ENCODE measurements around the gene DBP. TPM values are rescaled to one million over a fixed set of nuclear protein-coding genes. Genes with fewer than 3 reads are reported as not detected.
A peak's percentile ranks its signal among the peaks of the same experiment; 100 is the strongest.

The DBP gene
- total and polyA plus RNA-seq, 2 of the 13 experiments (the other 11 are each of a cell fraction or from before 2014, with no cell fraction given): 1.7 to 5.8 TPM

DNA sequence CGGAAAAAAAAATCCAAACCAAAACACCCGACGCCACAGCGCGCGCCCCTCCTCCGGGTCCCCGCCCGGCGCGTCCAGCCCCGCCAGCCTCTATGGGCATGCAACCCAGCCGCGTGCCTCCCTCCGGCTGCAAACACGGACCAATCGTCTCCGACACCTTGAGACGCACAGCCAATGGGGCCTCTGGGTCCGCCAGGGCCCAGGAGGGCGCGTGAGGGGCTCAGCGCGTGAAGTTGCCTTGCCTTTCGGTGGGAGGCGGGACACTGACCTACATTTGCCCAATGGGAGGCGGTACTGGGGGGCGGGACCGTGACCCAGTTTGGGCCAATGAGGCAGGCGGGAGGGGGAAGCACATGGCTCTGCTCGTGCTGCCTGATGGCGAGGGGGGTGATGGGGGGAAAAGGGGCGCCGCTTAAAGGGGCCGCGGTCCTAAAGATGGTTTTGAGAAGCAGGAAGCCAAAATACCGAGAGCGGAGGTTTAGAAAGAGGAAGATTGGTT lies 319 bp upstream of the DBP start (continued):
- TF ChIP-seq, protein P1, sequence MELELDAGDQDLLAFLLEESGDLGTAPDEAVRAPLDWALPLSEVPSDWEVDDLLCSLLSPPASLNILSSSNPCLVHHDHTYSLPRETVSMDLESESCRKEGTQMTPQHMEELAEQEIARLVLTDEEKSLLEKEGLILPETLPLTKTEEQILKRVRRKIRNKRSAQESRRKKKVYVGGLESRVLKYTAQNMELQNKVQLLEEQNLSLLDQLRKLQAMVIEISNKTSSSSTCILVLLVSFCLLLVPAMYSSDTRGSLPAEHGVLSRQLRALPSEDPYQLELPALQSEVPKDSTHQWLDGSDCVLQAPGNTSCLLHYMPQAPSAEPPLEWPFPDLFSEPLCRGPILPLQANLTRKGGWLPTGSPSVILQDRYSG (CRISPR knock-in tag; IDR thresholded peaks at IDR 0.05): peak; percentile 96
- TF ChIP-seq NFE2 (CRISPR knock-in tag; IDR thresholded peaks at IDR 0.05) (no peak), CENPT (CRISPR knock-in tag; IDR thresholded peaks at IDR 0.05; ENCODE audit: low read depth) (no peak; the same call in 1 of the 2 replicates), SRSF1 (optimal IDR thresholded peaks at IDR 0.05; ENCODE audit: low read depth, low read length) (no peak), KLF9 (CRISPR knock-in tag; IDR thresholded peaks at IDR 0.05; ENCODE audit: low read depth) (0 out of 2 replicates have a peak, but pooled peaks have one; percentile 68), KLF13 (CRISPR knock-in tag; IDR thresholded peaks at IDR 0.05) (no peak; the same call in 1 of the 2 replicates), ZNF30 (CRISPR knock-in tag; IDR thresholded peaks at IDR 0.05) (no peak), ZNF652 (CRISPR knock-in tag; IDR thresholded peaks at IDR 0.05; ENCODE audit: borderline replicate concordance, low read depth) (0 out of 2 replicates have a peak, but pooled peaks have one; percentile 13), RAD51 (IDR thresholded peaks at IDR 0.05; ENCODE audit: borderline replicate concordance) (peak; percentile 45; the same call in 1 of the 2 replicates), POLR2AphosphoS2 (IDR thresholded peaks at IDR 0.05; ENCODE audit: low read depth, low read length) (no peak), SOX5 (CRISPR knock-in tag; IDR thresholded peaks at IDR 0.05; ENCODE audit: borderline replicate concordance) (no peak; the same call in 1 of the 2 replicates), ZBTB7B (CRISPR knock-in tag; IDR thresholded peaks at IDR 0.05) (no peak), SMAD3 (CRISPR knock-in tag; IDR thresholded peaks at IDR 0.05) (no peak)
- TF ChIP-seq, protein P2, sequence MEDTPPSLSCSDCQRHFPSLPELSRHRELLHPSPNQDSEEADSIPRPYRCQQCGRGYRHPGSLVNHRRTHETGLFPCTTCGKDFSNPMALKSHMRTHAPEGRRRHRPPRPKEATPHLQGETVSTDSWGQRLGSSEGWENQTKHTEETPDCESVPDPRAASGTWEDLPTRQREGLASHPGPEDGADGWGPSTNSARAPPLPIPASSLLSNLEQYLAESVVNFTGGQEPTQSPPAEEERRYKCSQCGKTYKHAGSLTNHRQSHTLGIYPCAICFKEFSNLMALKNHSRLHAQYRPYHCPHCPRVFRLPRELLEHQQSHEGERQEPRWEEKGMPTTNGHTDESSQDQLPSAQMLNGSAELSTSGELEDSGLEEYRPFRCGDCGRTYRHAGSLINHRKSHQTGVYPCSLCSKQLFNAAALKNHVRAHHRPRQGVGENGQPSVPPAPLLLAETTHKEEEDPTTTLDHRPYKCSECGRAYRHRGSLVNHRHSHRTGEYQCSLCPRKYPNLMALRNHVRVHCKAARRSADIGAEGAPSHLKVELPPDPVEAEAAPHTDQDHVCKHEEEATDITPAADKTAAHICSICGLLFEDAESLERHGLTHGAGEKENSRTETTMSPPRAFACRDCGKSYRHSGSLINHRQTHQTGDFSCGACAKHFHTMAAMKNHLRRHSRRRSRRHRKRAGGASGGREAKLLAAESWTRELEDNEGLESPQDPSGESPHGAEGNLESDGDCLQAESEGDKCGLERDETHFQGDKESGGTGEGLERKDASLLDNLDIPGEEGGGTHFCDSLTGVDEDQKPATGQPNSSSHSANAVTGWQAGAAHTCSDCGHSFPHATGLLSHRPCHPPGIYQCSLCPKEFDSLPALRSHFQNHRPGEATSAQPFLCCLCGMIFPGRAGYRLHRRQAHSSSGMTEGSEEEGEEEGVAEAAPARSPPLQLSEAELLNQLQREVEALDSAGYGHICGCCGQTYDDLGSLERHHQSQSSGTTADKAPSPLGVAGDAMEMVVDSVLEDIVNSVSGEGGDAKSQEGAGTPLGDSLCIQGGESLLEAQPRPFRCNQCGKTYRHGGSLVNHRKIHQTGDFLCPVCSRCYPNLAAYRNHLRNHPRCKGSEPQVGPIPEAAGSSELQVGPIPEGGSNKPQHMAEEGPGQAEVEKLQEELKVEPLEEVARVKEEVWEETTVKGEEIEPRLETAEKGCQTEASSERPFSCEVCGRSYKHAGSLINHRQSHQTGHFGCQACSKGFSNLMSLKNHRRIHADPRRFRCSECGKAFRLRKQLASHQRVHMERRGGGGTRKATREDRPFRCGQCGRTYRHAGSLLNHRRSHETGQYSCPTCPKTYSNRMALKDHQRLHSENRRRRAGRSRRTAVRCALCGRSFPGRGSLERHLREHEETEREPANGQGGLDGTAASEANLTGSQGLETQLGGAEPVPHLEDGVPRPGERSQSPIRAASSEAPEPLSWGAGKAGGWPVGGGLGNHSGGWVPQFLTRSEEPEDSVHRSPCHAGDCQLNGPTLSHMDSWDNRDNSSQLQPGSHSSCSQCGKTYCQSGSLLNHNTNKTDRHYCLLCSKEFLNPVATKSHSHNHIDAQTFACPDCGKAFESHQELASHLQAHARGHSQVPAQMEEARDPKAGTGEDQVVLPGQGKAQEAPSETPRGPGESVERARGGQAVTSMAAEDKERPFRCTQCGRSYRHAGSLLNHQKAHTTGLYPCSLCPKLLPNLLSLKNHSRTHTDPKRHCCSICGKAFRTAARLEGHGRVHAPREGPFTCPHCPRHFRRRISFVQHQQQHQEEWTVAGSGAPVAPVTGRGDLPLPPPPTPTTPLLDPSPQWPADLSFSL (CRISPR knock-in tag; IDR thresholded peaks at IDR 0.05): no peak
- TF ChIP-seq, protein P3, sequence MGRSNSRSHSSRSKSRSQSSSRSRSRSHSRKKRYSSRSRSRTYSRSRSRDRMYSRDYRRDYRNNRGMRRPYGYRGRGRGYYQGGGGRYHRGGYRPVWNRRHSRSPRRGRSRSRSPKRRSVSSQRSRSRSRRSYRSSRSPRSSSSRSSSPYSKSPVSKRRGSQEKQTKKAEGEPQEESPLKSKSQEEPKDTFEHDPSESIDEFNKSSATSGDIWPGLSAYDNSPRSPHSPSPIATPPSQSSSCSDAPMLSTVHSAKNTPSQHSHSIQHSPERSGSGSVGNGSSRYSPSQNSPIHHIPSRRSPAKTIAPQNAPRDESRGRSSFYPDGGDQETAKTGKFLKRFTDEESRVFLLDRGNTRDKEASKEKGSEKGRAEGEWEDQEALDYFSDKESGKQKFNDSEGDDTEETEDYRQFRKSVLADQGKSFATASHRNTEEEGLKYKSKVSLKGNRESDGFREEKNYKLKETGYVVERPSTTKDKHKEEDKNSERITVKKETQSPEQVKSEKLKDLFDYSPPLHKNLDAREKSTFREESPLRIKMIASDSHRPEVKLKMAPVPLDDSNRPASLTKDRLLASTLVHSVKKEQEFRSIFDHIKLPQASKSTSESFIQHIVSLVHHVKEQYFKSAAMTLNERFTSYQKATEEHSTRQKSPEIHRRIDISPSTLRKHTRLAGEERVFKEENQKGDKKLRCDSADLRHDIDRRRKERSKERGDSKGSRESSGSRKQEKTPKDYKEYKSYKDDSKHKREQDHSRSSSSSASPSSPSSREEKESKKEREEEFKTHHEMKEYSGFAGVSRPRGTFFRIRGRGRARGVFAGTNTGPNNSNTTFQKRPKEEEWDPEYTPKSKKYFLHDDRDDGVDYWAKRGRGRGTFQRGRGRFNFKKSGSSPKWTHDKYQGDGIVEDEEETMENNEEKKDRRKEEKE (IDR thresholded peaks at IDR 0.05): no peak
- TF ChIP-seq, protein P4, sequence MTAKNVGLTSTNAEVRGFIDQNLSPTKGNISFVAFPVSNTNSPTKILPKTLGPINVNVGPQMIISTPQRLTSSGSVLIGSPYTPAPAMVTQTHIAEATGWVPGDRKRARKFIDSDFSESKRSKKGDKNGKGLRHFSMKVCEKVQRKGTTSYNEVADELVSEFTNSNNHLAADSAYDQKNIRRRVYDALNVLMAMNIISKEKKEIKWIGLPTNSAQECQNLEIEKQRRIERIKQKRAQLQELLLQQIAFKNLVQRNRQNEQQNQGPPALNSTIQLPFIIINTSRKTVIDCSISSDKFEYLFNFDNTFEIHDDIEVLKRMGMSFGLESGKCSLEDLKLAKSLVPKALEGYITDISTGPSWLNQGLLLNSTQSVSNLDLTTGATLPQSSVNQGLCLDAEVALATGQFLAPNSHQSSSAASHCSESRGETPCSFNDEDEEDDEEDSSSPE (CRISPR knock-in tag; IDR thresholded peaks at IDR 0.05): peak; percentile 94

Measured in HepG2 (cell line).